DMS53 treated with DMSO at 0.1 percent for 48 hours (cell line): ENCODE results near the gene ZKSCAN5.
"Not testable (repeated sequence)": the region's sequence is repeated elsewhere in the genome, so short reads cannot be mapped to it uniquely, and the experiment has no call there.

ENCODE experiments used
- DNase-seq: peaks from one replicate; lab custom pipeline; 2025; ENCODE audit not compliant: unreplicated experiment; lab: John Stamatoyannopoulos, UW

The ZKSCAN5 gene

GRCh38 chr7:99497766-99498545 lies 6.5 kb upstream of the ZKSCAN5 start:
- no peak for DNase-seq

GRCh38 chr7:99498546-99498944 lies 5.9 kb upstream of the ZKSCAN5 start:
- DNase-seq, result no peak

- no peak for DNase-seq
Measured at GRCh38 chr7:99499371-99499720, 5.1 kb upstream of the ZKSCAN5 start.

- DNase-seq, result peak; percentile 90
Measured at GRCh38 chr7:99499721-99500636, 4.5 kb upstream of the ZKSCAN5 start, which contains the start of gene ZNF394. TSS of gene ZNF394 (minus strand) at chr7:99500281. CDS start at chr7:99500093, 188 bp downstream.

GRCh38 chr7:99500637-99501009 lies 3.8 kb upstream of the ZKSCAN5 start:
- DNase-seq, result no peak

- not testable (repeated sequence) for DNase-seq
Measured at GRCh38 chr7:99501236-99501635, 3.2 kb upstream of the ZKSCAN5 start.

- no peak for DNase-seq
Measured at GRCh38 chr7:99504281-99504602, 220 bp upstream of the ZKSCAN5 start.

GRCh38 chr7:99505324-99505662 lies 831 bp downstream of the ZKSCAN5 start:
- no peak for DNase-seq

- DNase-seq, result no peak
Measured at GRCh38 chr7:99514050-99514449, 9.6 kb downstream of the ZKSCAN5 start.

GRCh38 chr7:99521399-99521798 lies 16.9 kb downstream of the ZKSCAN5 start:
- no peak for DNase-seq

- peak; percentile 4 for DNase-seq
Measured at GRCh38 chr7:99525713-99526440, 21.4 kb downstream of the ZKSCAN5 start.

- no peak for DNase-seq
Measured at GRCh38 chr7:99531354-99531765, 26.9 kb downstream of the ZKSCAN5 start.

- DNase-seq, result no peak
Measured at GRCh38 chr7:99535667-99536066, 31.2 kb downstream of the ZKSCAN5 start.

GRCh38 chr7:99539213-99539811 lies 34.9 kb downstream of the ZKSCAN5 start:
- DNase-seq, result no peak

GRCh38 chr7:99540542-99540941 lies 36.1 kb downstream of the ZKSCAN5 start:
- no peak for DNase-seq

- no peak for DNase-seq
Measured at GRCh38 chr7:99541212-99541611, 36.8 kb downstream of the ZKSCAN5 start.

GRCh38 chr7:99543081-99543671 lies 38.7 kb downstream of the ZKSCAN5 start:
- DNase-seq, result no peak

- no peak for DNase-seq
Measured at GRCh38 chr7:99543916-99544315, 39.5 kb downstream of the ZKSCAN5 start.

GRCh38 chr7:99545308-99545707 lies 40.8 kb downstream of the ZKSCAN5 start:
- DNase-seq, result not testable (repeated sequence)

- not testable (repeated sequence) for DNase-seq
Measured at GRCh38 chr7:99549545-99549944, 45.1 kb downstream of the ZKSCAN5 start.

GRCh38 chr7:99551334-99551733 lies 46.9 kb downstream of the ZKSCAN5 start:
- DNase-seq, result no peak
